Hematopoietic multipotent progenitor cell treated with erythropoietin and hydrocortisone succinate and interleukin-3 and kit ligand, for 8 days (in vitro differentiated cells): ENCODE measurements around the gene SNX10.
A peak's percentile ranks its signal among the peaks of the same experiment; 100 is the strongest.

Experiments used
- DNase-seq: peaks from one replicate; pipeline ENCODE4 v3.0.0-alpha.2; 2015

The SNX10 gene

GRCh38 chr7:26372704-26373103 lies 81.0 kb downstream of the SNX10 start:
- no peak for DNase-seq

- DNase-seq = no peak
Measured at GRCh38 chr7:26374647-26375373, 83.1 kb downstream of the SNX10 start.

- peak; percentile 54 for DNase-seq
Measured at GRCh38 chr7:26375726-26376174, 84.1 kb downstream of the SNX10 start.

- DNase-seq = peak; percentile 45
Measured at GRCh38 chr7:26376175-26376917, 84.7 kb downstream of the SNX10 start.

- DNase-seq = no peak
Measured at GRCh38 chr7:26378016-26378415, 86.4 kb downstream of the SNX10 start.

GRCh38 chr7:26379711-26380110 lies 88.0 kb downstream of the SNX10 start:
- DNase-seq = no peak

GRCh38 chr7:26381476-26382353 lies 90.1 kb downstream of the SNX10 start:
- DNase-seq = no peak

GRCh38 chr7:26385240-26385639 lies 93.6 kb downstream of the SNX10 start:
- DNase-seq = no peak

GRCh38 chr7:26387731-26388130 lies 96.1 kb downstream of the SNX10 start:
- no peak for DNase-seq

GRCh38 chr7:26388256-26388655 lies 96.6 kb downstream of the SNX10 start:
- no peak for DNase-seq

GRCh38 chr7:26390016-26390415 lies 98.4 kb downstream of the SNX10 start:
- no peak for DNase-seq

- DNase-seq = no peak
Measured at GRCh38 chr7:26393818-26394217, 102.2 kb downstream of the SNX10 start.

- no peak for DNase-seq
Measured at GRCh38 chr7:26397332-26397731, 105.7 kb downstream of the SNX10 start.

GRCh38 chr7:26397796-26398426 lies 106.2 kb downstream of the SNX10 start:
- DNase-seq = peak; percentile 37

GRCh38 chr7:26398427-26398755 lies 106.7 kb downstream of the SNX10 start:
- DNase-seq = peak; percentile 44

GRCh38 chr7:26398756-26399509 lies 107.3 kb downstream of the SNX10 start:
- peak; percentile 16 for DNase-seq

GRCh38 chr7:26399736-26400135 lies 108.1 kb downstream of the SNX10 start:
- DNase-seq = no peak

GRCh38 chr7:26403640-26404039 lies 112.0 kb downstream of the SNX10 start:
- DNase-seq = no peak

- no peak for DNase-seq
Measured at GRCh38 chr7:26404189-26404996, 112.7 kb downstream of the SNX10 start.

GRCh38 chr7:26406433-26406832 lies 114.8 kb downstream of the SNX10 start:
- DNase-seq = no peak
